ENCODE results near the gene ZDHHC7. TPM values are rescaled to one million over a fixed set of nuclear protein-coding genes. Genes with fewer than 3 reads are reported as not detected.

The ZDHHC7 gene
- total and polyA plus RNA-seq, 2 experiments from 2014 or later: 39.9 to 95.2 TPM

GRCh38 chr16:84975522-84975921 is 35.8 kb downstream of the ZDHHC7 start:
- no peaks in the 10 kb centered on the region for H3K9me2 ChIP-seq (ENCODE audit: insufficient read depth)
- in situ Hi-C loops (cut with MboI): no loop called here
- 95 to 97% methylated on average over 22 of the region's 22 CpGs for WGBS, 2 experiments (ENCODE audit: low coverage in 1 of 2, low lambda C conversion rate in 2 of 2, missing lambda C conversion rate in 2 of 2)

GRCh38 chr16:84975066-84975465 is 36.3 kb downstream of the ZDHHC7 start:
- H3K9me2 ChIP-seq (ENCODE audit: insufficient read depth): no peaks in the 10 kb centered on the region
- no peaks in the 10 kb centered on the region for H3K27me3 ChIP-seq (replicated peaks; ENCODE audit: insufficient read depth)
- no peak overlapping the region for H3K4me3 ChIP-seq
- DNase-seq: no peak
- peaks cover 36% of the 10 kb centered on the region for H3F3A ChIP-seq (ENCODE audit: insufficient read depth)
- no peak overlapping the region for H3K27ac ChIP-seq
- H3K9me3 ChIP-seq (ENCODE audit: low read depth): no peaks in the 10 kb centered on the region
- in situ Hi-C loops (cut with MboI): no loop called here
- H3K79me2 ChIP-seq (ENCODE audit: insufficient read depth): peaks cover 15% of the 10 kb centered on the region
- H2AFZ ChIP-seq: no peak overlapping the region
- H4K20me1 ChIP-seq (ENCODE audit: insufficient read depth): no peaks in the 10 kb centered on the region
- TF ChIP-seq EZH2 (IDR thresholded peaks at IDR 0.05; ENCODE audit: insufficient read depth, poor library complexity, severe bottlenecking): no peak
- TF ChIP-seq EZH2phosphoT487 (IDR thresholded peaks at IDR 0.05; ENCODE audit: insufficient read depth, low read depth): no peak
- peaks cover 42% of the 10 kb centered on the region for H3K4me1 ChIP-seq (ENCODE audit: insufficient read depth)
- WGBS, 2 experiments (ENCODE audit: low coverage in 1 of 2, low lambda C conversion rate in 2 of 2, missing lambda C conversion rate in 2 of 2): 80 to 85% methylated on average over 12 of the region's 12 CpGs
- no peak overlapping the region for H3K4me2 ChIP-seq (ENCODE audit: unreplicated experiment)
- no peak overlapping the region for H3K9ac ChIP-seq
- H3K36me3 ChIP-seq (ENCODE audit: low read depth): peaks cover 41% of the 10 kb centered on the region

More at GRCh38 chr16:84975522-84975921, 35.8 kb downstream of the ZDHHC7 start:
- TF ChIP-seq EZH2 (IDR thresholded peaks at IDR 0.05; ENCODE audit: insufficient read depth, poor library complexity, severe bottlenecking) (no peak), EZH2phosphoT487 (IDR thresholded peaks at IDR 0.05; ENCODE audit: insufficient read depth, low read depth) (no peak)
- Histone ChIP-seq H3K9ac (no peak overlapping the region), H3K9me3 (ENCODE audit: low read depth) (no peaks in the 10 kb centered on the region), H3K4me1 (ENCODE audit: insufficient read depth) (peaks cover 42% of the 10 kb centered on the region), H4K20me1 (ENCODE audit: insufficient read depth) (no peaks in the 10 kb centered on the region), H3K36me3 (ENCODE audit: low read depth) (peaks cover 41% of the 10 kb centered on the region), H3K4me3 (no peak overlapping the region), H3F3A (ENCODE audit: insufficient read depth) (peaks cover 36% of the 10 kb centered on the region), H3K4me2 (ENCODE audit: unreplicated experiment) (no peak overlapping the region), H3K79me2 (ENCODE audit: insufficient read depth) (peaks cover 20% of the 10 kb centered on the region), H2AFZ (no peak overlapping the region), H3K27me3 (replicated peaks; ENCODE audit: insufficient read depth) (no peaks in the 10 kb centered on the region), H3K27ac (no peak overlapping the region)
- no peak for DNase-seq

GRCh38 chr16:84973776-84974523 is 37.4 kb downstream of the ZDHHC7 start:
- peaks cover 26% of the 10 kb centered on the region for H3F3A ChIP-seq (ENCODE audit: insufficient read depth)
- H3K79me2 ChIP-seq (ENCODE audit: insufficient read depth): 0 out of 2 replicates have a peak, but pooled peaks cover 9% of the 10 kb centered on the region
- no peaks in the 10 kb centered on the region for H4K20me1 ChIP-seq (ENCODE audit: insufficient read depth)
- H3K4me2 ChIP-seq (ENCODE audit: unreplicated experiment): no peak overlapping the region
- H3K36me3 ChIP-seq (ENCODE audit: low read depth): peaks cover 37% of the 10 kb centered on the region
- H3K4me3 ChIP-seq: no peak overlapping the region
- WGBS, 2 experiments (ENCODE audit: low coverage in 1 of 2, low lambda C conversion rate in 2 of 2, missing lambda C conversion rate in 2 of 2): 93 to 95% methylated on average over 23 of the region's 23 CpGs
- no peaks in the 10 kb centered on the region for H3K27me3 ChIP-seq (replicated peaks; ENCODE audit: insufficient read depth)
- no peak for TF ChIP-seq EZH2 (IDR thresholded peaks at IDR 0.05; ENCODE audit: insufficient read depth, poor library complexity, severe bottlenecking)
- H2AFZ ChIP-seq: no peak overlapping the region
- H3K27ac ChIP-seq: peak overlapping the region; percentile 92
- H3K4me1 ChIP-seq (ENCODE audit: insufficient read depth): peaks cover 31% of the 10 kb centered on the region
- no peaks in the 10 kb centered on the region for H3K9me2 ChIP-seq (ENCODE audit: insufficient read depth)
- no peak overlapping the region for H3K9ac ChIP-seq
- in situ Hi-C loops (cut with MboI): no loop called here
- no peak for DNase-seq
- no peaks in the 10 kb centered on the region for H3K9me3 ChIP-seq (ENCODE audit: low read depth)

- TF ChIP-seq EZH2 (IDR thresholded peaks at IDR 0.05; ENCODE audit: insufficient read depth, poor library complexity, severe bottlenecking) (no peak), EZH2phosphoT487 (IDR thresholded peaks at IDR 0.05; ENCODE audit: insufficient read depth, low read depth) (no peak)
- WGBS, 2 experiments (ENCODE audit: low coverage in 1 of 2, low lambda C conversion rate in 2 of 2, missing lambda C conversion rate in 2 of 2): 21 to 24% methylated on average over 15 of the region's 15 CpGs
Measured at GRCh38 chr16:84973236-84973635, 38.1 kb downstream of the ZDHHC7 start.

More at GRCh38 chr16:84973236-84973635, 38.1 kb downstream of the ZDHHC7 start:
- Histone ChIP-seq H3K9me2 (ENCODE audit: insufficient read depth) (no peaks in the 10 kb centered on the region), H3K79me2 (ENCODE audit: insufficient read depth) (0 out of 2 replicates have a peak, but pooled peaks cover 3% of the 10 kb centered on the region), H3F3A (ENCODE audit: insufficient read depth) (peaks cover 20% of the 10 kb centered on the region; the same call in 1 of the 2 replicates), H3K4me1 (ENCODE audit: insufficient read depth) (peaks cover 27% of the 10 kb centered on the region), H3K4me2 (ENCODE audit: unreplicated experiment) (peak overlapping the region; percentile 48), H3K27ac (peak overlapping the region; percentile 92), H3K36me3 (ENCODE audit: low read depth) (peaks cover 34% of the 10 kb centered on the region), H3K9ac (peak overlapping the region; percentile 78), H4K20me1 (ENCODE audit: insufficient read depth) (no peaks in the 10 kb centered on the region), H3K9me3 (ENCODE audit: low read depth) (no peaks in the 10 kb centered on the region), H3K27me3 (replicated peaks; ENCODE audit: insufficient read depth) (no peaks in the 10 kb centered on the region), H2AFZ (peak overlapping the region; percentile 38), H3K4me3 (no peak overlapping the region)
- DNase-seq: peak; percentile 41
- in situ Hi-C loops (cut with MboI): no loop called here
